GM23338 (cell line): ENCODE results near the gene PLEKHG4B. TPM values are rescaled to one million over a fixed set of nuclear protein-coding genes. Genes with fewer than 3 reads are reported as not detected.

Experiments used
- ATAC-seq: fragments of 200-7000 bp; cut with Tn5 transposase; 3 replicates; pipeline ENCODE4 v1.9.1; 2020
- DNase-seq: peaks from one replicate; pipeline ENCODE4 v3.0.0-alpha.2; 2015; ENCODE audit warnings: low spot score
- H2AFZ ChIP-seq: fragments of 200-600 bp; sonication (generic); 2 replicates; pipeline ENCODE4 v1.8.0; 2016; ENCODE audit warnings: antibody characterized with exemption, mild to moderate bottlenecking, moderate library complexity
- H3F3A ChIP-seq: fragments of 200-600 bp; sonication (generic); replicated peaks from 2 replicates; pipeline ENCODE4 v1.8.0; 2017; ENCODE audit warnings: antibody characterized with exemption, mixed run types, low read depth
- H3K27ac ChIP-seq: fragments of 200-600 bp; sonication (generic); 2 replicates; pipeline ENCODE4 v1.6.1; 2016; ENCODE audit warnings: low read depth
- H3K27me3 ChIP-seq: fragments of 200-600 bp; sonication (generic); 2 replicates; pipeline ENCODE4 v1.8.0; 2016; ENCODE audit warnings: mild to moderate bottlenecking, mixed run types, moderate library complexity; ENCODE audit not compliant: insufficient read depth
- H3K36me3 ChIP-seq: fragments of 200-600 bp; sonication (generic); 2 replicates; pipeline ENCODE4 v1.8.0; 2016; ENCODE audit warnings: mild to moderate bottlenecking; ENCODE audit not compliant: insufficient read depth
- H3K4me1 ChIP-seq: fragments of 200-600 bp; sonication (generic); 2 replicates; pipeline ENCODE4 v1.8.0; 2016; ENCODE audit warnings: mild to moderate bottlenecking, moderate library complexity; ENCODE audit not compliant: insufficient read depth
- H3K4me2 ChIP-seq: fragments of 200-600 bp; sonication (generic); 2 replicates; pipeline ENCODE4 v1.7.1; 2017; ENCODE audit warnings: mixed run types
- H3K4me3 ChIP-seq: fragments of 200-600 bp; sonication (generic); 2 replicates; pipeline ENCODE4 v1.6.1; 2016; ENCODE audit warnings: mixed run types
- H3K79me2 ChIP-seq: fragments of 200-600 bp; sonication (generic); replicated peaks from 2 replicates; pipeline ENCODE4 v1.8.0; 2017; ENCODE audit warnings: mild to moderate bottlenecking; ENCODE audit not compliant: insufficient read depth
- H3K9me2 ChIP-seq: fragments of 200-600 bp; sonication (generic); 2 replicates; pipeline ENCODE4 v1.8.0; 2017; ENCODE audit not compliant: insufficient read depth
- H4K20me1 ChIP-seq: fragments of 200-600 bp; sonication (generic); replicated peaks from 2 replicates; pipeline ENCODE4 v1.8.0; 2017; ENCODE audit warnings: mild to moderate bottlenecking; ENCODE audit not compliant: insufficient read depth
- H3K27ac Mint-ChIP-seq: 2 replicates; pipeline ENCODE4 v1.8.0; 2020; ENCODE audit warnings: inconsistent platforms, mild to moderate bottlenecking, moderate library complexity, mixed read lengths
- H3K27me3 Mint-ChIP-seq: 3 replicates; pipeline ENCODE4 v1.8.0; 2022; ENCODE audit warnings: low read depth, mild to moderate bottlenecking, moderate library complexity, mixed read lengths, inconsistent platforms; ENCODE audit not compliant: insufficient read depth, poor library complexity
- H3K36me3 Mint-ChIP-seq: 3 replicates; pipeline ENCODE4 v1.8.0; 2021; ENCODE audit warnings: low read depth, mild to moderate bottlenecking, inconsistent platforms, moderate library complexity, mixed read lengths
- H3K4me1 Mint-ChIP-seq: 3 replicates; pipeline ENCODE4 v1.8.0; 2020; ENCODE audit warnings: mild to moderate bottlenecking, inconsistent platforms, mixed read lengths
- H3K4me3 Mint-ChIP-seq: 3 replicates; pipeline ENCODE4 v1.8.0; 2021; ENCODE audit warnings: moderate library complexity, mild to moderate bottlenecking, inconsistent platforms, mixed read lengths
- H3K9me3 Mint-ChIP-seq: 3 replicates; pipeline ENCODE4 v1.8.0; 2020; ENCODE audit warnings: moderate library complexity, mild to moderate bottlenecking, inconsistent platforms, mixed read lengths
- CREB1 ChIP-seq: fragments of 250-450 bp; sonication (Bioruptor Pico); IDR thresholded peaks from 2 replicates; pipeline ENCODE4 v1.5.0; 2020; ENCODE audit warnings: low read depth, mild to moderate bottlenecking, moderate library complexity
- CTCF ChIP-seq, 2 experiments: fragments of 200-600 bp in 1 of 2; sonication (generic) in 1 of 2; conservative IDR thresholded peaks; 2 replicates each; pipeline versions ENCODE4 v1.5.1 to v1.6.1; 2016 to 2017; ENCODE audit warnings: antibody characterized with exemption in 2 of 2, low read depth in 2 of 2, mild to moderate bottlenecking in 2 of 2, moderate library complexity in 1 of 2
- ETS1 ChIP-seq: IDR thresholded peaks from 2 replicates; pipeline ENCODE4 v1.6.1; 2016; ENCODE audit warnings: antibody characterized with exemption
- EZH2phosphoT487 ChIP-seq: fragments of 200-600 bp; sonication (generic); IDR thresholded peaks from one replicate; pipeline ENCODE4 v1.8.1; 2018; ENCODE audit warnings: antibody characterized with exemption; ENCODE audit not compliant: unreplicated experiment
- JUNB ChIP-seq: IDR thresholded peaks from one replicate; pipeline ENCODE4 v1.6.1; 2016; ENCODE audit warnings: antibody characterized with exemption; ENCODE audit not compliant: unreplicated experiment
- NANOG ChIP-seq: IDR thresholded peaks from 2 replicates; pipeline ENCODE4 v1.6.1; 2016; ENCODE audit warnings: antibody characterized with exemption, borderline replicate concordance
- POLR2AphosphoS5 ChIP-seq: IDR thresholded peaks from 2 replicates; pipeline ENCODE4 v1.6.1; 2016; ENCODE audit warnings: antibody characterized with exemption, low read depth
- REST ChIP-seq: IDR thresholded peaks from one replicate; pipeline ENCODE4 v1.6.1; 2018; ENCODE audit warnings: antibody characterized with exemption; ENCODE audit not compliant: unreplicated experiment
- ZNF114 ChIP-seq: fragments of 250-450 bp; sonication (Bioruptor Pico); IDR thresholded peaks from 2 replicates; pipeline ENCODE4 v1.5.0; 2020; ENCODE audit warnings: mild to moderate bottlenecking, moderate library complexity
- ZNF331 ChIP-seq: fragments of 250-450 bp; sonication (Bioruptor Pico); IDR thresholded peaks from 2 replicates; pipeline ENCODE4 v1.5.0; 2020; ENCODE audit warnings: low read depth, mild to moderate bottlenecking, moderate library complexity
- polyA plus RNA-seq: library from polyadenylated mRNA; unstranded; fragments of >200 nt; fragmentation: Nextera tagmentation; extraction: Ambion mirVana; gene quantifications from 2 replicates; pipeline ENCODE4 v1.2.1, GENCODE V29; 2016
- total RNA-seq: library from RNA; depleted of rRNA; stranded (reverse); fragments of >200 nt; shearing (Covaris generic); gene quantifications from 2 replicates; pipeline ENCODE4 v1.2.3, GENCODE V29; 2014

The PLEKHG4B gene
- total and polyA plus RNA-seq, 2 experiments from 2014 or later, result 33.5 to 54.8 TPM

- Histone ChIP-seq H3K27ac (no peak overlapping the region), H3F3A (no peaks in the 10 kb centered on the region), H3K4me1 (no peaks in the 10 kb centered on the region), H4K20me1 (peaks cover 9% of the 10 kb centered on the region), H2AFZ (no peak overlapping the region), H3K4me3 (no peak overlapping the region), H3K9me2 (no peaks in the 10 kb centered on the region), H3K79me2 (no peaks in the 10 kb centered on the region), H3K27me3 (no peaks in the 10 kb centered on the region), H3K4me2 (no peak overlapping the region), H3K36me3 (peaks cover 22% of the 10 kb centered on the region; the same call in 1 of the 2 replicates)
- H3K4me1 Mint-ChIP-seq, result peaks cover 18% of the 10 kb centered on the region
- H3K27me3 Mint-ChIP-seq, result peaks cover 16% of the 10 kb centered on the region
- no peak overlapping the region for H3K4me3 Mint-ChIP-seq
- no peaks in the 10 kb centered on the region for H3K9me3 Mint-ChIP-seq
- ATAC-seq (no peak), DNase-seq (no peak)
- TF ChIP-seq NANOG, result no peak
- TF ChIP-seq REST, result no peak
- no peak for TF ChIP-seq CTCF (conservative IDR thresholded peaks at IDR 0.05; ENCODE audit: low read depth in 2 of 2)
- TF ChIP-seq EZH2phosphoT487, result no peak
- TF ChIP-seq CREB1, result no peak
- no peak for TF ChIP-seq POLR2AphosphoS5
- no peak for TF ChIP-seq ZNF114 (CRISPR knock-in tag)
- H3K27ac Mint-ChIP-seq, result no peak overlapping the region
- peaks cover 76% of the 10 kb centered on the region for H3K36me3 Mint-ChIP-seq
Measured at GRCh38 chr5:156411-157072, 64.6 kb downstream of the PLEKHG4B start.

DNA sequence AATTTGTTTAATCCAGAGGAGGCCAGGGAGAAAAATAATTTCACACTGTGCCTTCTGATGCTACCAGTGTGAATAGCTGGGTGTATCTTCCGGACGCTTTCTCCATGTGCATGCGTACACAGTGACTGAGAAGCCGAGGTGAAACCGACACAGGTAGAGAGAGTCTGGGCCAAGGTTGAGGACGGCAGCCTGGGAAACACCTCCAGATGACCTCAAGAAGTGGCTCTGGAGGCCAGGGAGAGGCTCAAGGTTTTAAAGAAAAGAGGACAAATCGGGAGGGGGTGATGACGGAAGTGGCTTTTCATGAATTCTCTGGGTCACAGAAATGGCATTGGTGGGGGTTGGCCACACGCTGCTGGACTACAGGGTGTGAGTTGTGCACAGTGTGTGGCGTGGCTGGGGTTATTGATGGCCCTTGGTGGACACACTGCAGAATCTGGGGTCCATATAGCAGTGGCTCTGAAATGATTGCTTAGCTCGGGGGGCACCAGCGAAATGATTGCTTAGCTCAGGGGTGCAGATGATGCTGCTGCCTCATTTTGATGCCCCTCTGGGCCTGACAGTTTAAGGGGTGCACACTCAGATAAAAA, 65.3 kb downstream of the PLEKHG4B start:
- H3K4me1 ChIP-seq, result no peaks in the 10 kb centered on the region
- no peaks in the 10 kb centered on the region for H3K9me2 ChIP-seq
- H3K4me2 ChIP-seq, result no peak overlapping the region
- ATAC-seq (no peak), DNase-seq (no peak)
- H3K27me3 ChIP-seq, result no peaks in the 10 kb centered on the region
- H3K4me3 ChIP-seq, result no peak overlapping the region
- H3K36me3 Mint-ChIP-seq, result peaks cover 77% of the 10 kb centered on the region
- peaks cover 15% of the 10 kb centered on the region; the same call in 1 of the 2 replicates for H3K36me3 ChIP-seq
- H3K4me3 Mint-ChIP-seq, result no peak overlapping the region
- peaks cover 9% of the 10 kb centered on the region for H4K20me1 ChIP-seq
- no peaks in the 10 kb centered on the region for H3F3A ChIP-seq
- H3K27ac Mint-ChIP-seq, result no peak overlapping the region
- no peaks in the 10 kb centered on the region for H3K79me2 ChIP-seq
- no peak overlapping the region for H3K27ac ChIP-seq
- peaks cover 16% of the 10 kb centered on the region for H3K27me3 Mint-ChIP-seq
- H2AFZ ChIP-seq, result no peak overlapping the region
- no peaks in the 10 kb centered on the region for H3K9me3 Mint-ChIP-seq
- H3K4me1 Mint-ChIP-seq, result peaks cover 18% of the 10 kb centered on the region
- TF ChIP-seq ZNF114 (CRISPR knock-in tag) (no peak), POLR2AphosphoS5 (no peak), EZH2phosphoT487 (no peak), JUNB (no peak), ZNF331 (no peak), REST (no peak), ETS1 (no peak), CTCF (conservative IDR thresholded peaks at IDR 0.05; ENCODE audit: low read depth in 2 of 2) (no peak)
